Measurements from ENCODE around the gene MAPRE2.

DNA sequence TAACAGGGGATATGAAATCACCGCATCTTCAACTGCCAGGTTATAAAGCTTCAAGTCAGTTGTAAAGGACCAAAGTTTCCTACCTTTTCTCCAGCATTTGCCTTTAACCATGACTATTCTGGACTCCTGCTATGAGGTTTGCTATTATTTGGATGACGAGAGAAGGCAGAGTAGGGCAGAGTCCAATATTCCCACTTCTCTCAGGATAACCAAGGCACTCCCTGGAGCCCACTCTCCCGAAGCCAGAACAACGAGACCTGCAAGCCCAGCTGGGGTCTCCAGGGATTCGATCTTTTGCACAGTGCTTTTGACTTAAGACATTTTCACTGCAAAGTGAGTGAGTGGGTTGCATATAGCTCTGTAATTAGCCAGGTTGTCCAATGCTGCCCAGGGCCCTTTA, 122.5 kb downstream of the MAPRE2 start:
- no peak for TF ChIP-seq CTCF (IDR thresholded peaks at IDR 0.05)
- TF ChIP-seq POLR2A (IDR thresholded peaks at IDR 0.05): no peak
